Endothelial cell (in vitro differentiated cells): ENCODE results near the gene CPNE9. TPM values are rescaled to one million over a fixed set of nuclear protein-coding genes. Genes with fewer than 3 reads are reported as not detected.
"Not testable (repeated sequence)": the region's sequence is repeated elsewhere in the genome, so short reads cannot be mapped to it uniquely, and the experiment has no call there.

Source experiments
- DNase-seq: peaks from one replicate; pipeline ENCODE4 v3.0.0; 2021; ENCODE audit warnings: low spot score
- H3K27ac Mint-ChIP-seq: one replicate; pipeline ENCODE4 v1.8.0; 2021; ENCODE audit warnings: mixed read lengths, inconsistent platforms; ENCODE audit not compliant: unreplicated experiment
- H3K27me3 Mint-ChIP-seq: one replicate; pipeline ENCODE4 v1.8.0; 2021; ENCODE audit warnings: mild to moderate bottlenecking, moderate library complexity, mixed read lengths, inconsistent platforms; ENCODE audit not compliant: unreplicated experiment
- H3K36me3 Mint-ChIP-seq: one replicate; pipeline ENCODE4 v1.8.0; 2021; ENCODE audit warnings: mild to moderate bottlenecking, low read depth, mixed read lengths, inconsistent platforms; ENCODE audit not compliant: unreplicated experiment
- H3K4me1 Mint-ChIP-seq: one replicate; pipeline ENCODE4 v1.8.0; 2021; ENCODE audit warnings: mild to moderate bottlenecking, mixed read lengths, inconsistent platforms; ENCODE audit not compliant: unreplicated experiment
- H3K4me3 Mint-ChIP-seq: one replicate; pipeline ENCODE4 v1.8.0; 2021; ENCODE audit warnings: mild to moderate bottlenecking, mixed read lengths, inconsistent platforms; ENCODE audit not compliant: unreplicated experiment
- H3K9me3 Mint-ChIP-seq: one replicate; pipeline ENCODE4 v1.8.0; 2021; ENCODE audit warnings: mixed read lengths, inconsistent platforms; ENCODE audit not compliant: unreplicated experiment
- CTCF ChIP-seq: fragments of 200-600 bp; sonication (generic); IDR thresholded peaks from one replicate; pipeline ENCODE4 v1.5.0; 2021; ENCODE audit warnings: antibody characterized with exemption; ENCODE audit not compliant: unreplicated experiment
- total RNA-seq: library from RNA; stranded (reverse); fragmentation: NEBNext Ultra II Directional; extraction: Animal tissue kit (Norgen Biotek cat#: 25700); gene quantifications from one replicate; pipeline ENCODE4 v1.2.1, GENCODE V29; 2021; ENCODE audit not compliant: unreplicated experiment

Gene CPNE9
- total RNA-seq, 1 donor from 2014 or later, result 0.31 TPM

GRCh38 chr3:9770276-9770812 is 66.7 kb downstream of the CPNE9 start:
- peaks cover 31% of the 10 kb centered on the region for H3K4me1 Mint-ChIP-seq
- no peak overlapping the region for H3K27ac Mint-ChIP-seq
- DNase-seq, result no peak
- peaks cover 7% of the 10 kb centered on the region for H3K36me3 Mint-ChIP-seq
- TF ChIP-seq CTCF, result no peak
- H3K9me3 Mint-ChIP-seq, result no peaks in the 10 kb centered on the region
- peaks cover 10% of the 10 kb centered on the region for H3K27me3 Mint-ChIP-seq
- H3K4me3 Mint-ChIP-seq, result no peak overlapping the region

GRCh38 chr3:9771007-9771406 is 67.4 kb downstream of the CPNE9 start:
- peaks cover 34% of the 10 kb centered on the region for H3K4me1 Mint-ChIP-seq
- not testable (repeated sequence) for H3K9me3 Mint-ChIP-seq, H3K27ac Mint-ChIP-seq, H3K4me3 Mint-ChIP-seq, DNase-seq, H3K27me3 Mint-ChIP-seq, H3K36me3 Mint-ChIP-seq

GRCh38 chr3:9776896-9777693 is 73.5 kb downstream of the CPNE9 start:
- Mint-ChIP-seq H3K4me1 (peaks cover 19% of the 10 kb centered on the region), H3K36me3 (peaks cover 1% of the 10 kb centered on the region), H3K27ac (no peak overlapping the region), H3K27me3 (no peaks in the 10 kb centered on the region), H3K4me3 (no peak overlapping the region), H3K9me3 (no peaks in the 10 kb centered on the region)
- no peak for DNase-seq
- no peak for TF ChIP-seq CTCF

GRCh38 chr3:9777694-9778021 is 74.0 kb downstream of the CPNE9 start:
- TF ChIP-seq CTCF, result no peak
- no peaks in the 10 kb centered on the region for H3K9me3 Mint-ChIP-seq
- peaks cover 13% of the 10 kb centered on the region for H3K4me1 Mint-ChIP-seq
- no peak overlapping the region for H3K27ac Mint-ChIP-seq
- no peak for DNase-seq
- H3K27me3 Mint-ChIP-seq, result no peaks in the 10 kb centered on the region
- H3K4me3 Mint-ChIP-seq, result no peak overlapping the region
- H3K36me3 Mint-ChIP-seq, result peaks cover 4% of the 10 kb centered on the region

GRCh38 chr3:9778143-9779074 is 74.8 kb downstream of the CPNE9 start:
- H3K36me3 Mint-ChIP-seq, result peaks cover 4% of the 10 kb centered on the region
- H3K4me1 Mint-ChIP-seq, result peaks cover 13% of the 10 kb centered on the region
- no peak overlapping the region for H3K27ac Mint-ChIP-seq
- TF ChIP-seq CTCF, result no peak
- no peaks in the 10 kb centered on the region for H3K9me3 Mint-ChIP-seq
- H3K27me3 Mint-ChIP-seq, result no peaks in the 10 kb centered on the region
- DNase-seq, result no peak
- no peak overlapping the region for H3K4me3 Mint-ChIP-seq
